SK-N-SH treated with all-trans-retinoic acid at 6 μM for 48 hours (cell line): Measurements from ENCODE around the gene PRTFDC1.
A peak's percentile ranks its signal among the peaks of the same experiment; 100 is the strongest.

ENCODE experiments used
- ATAC-seq: fragments of 200-7000 bp; cut with Tn5 transposase; 3 replicates; pipeline ENCODE4 v1.9.1; 2020; ENCODE audit warnings: mild to moderate bottlenecking, moderate library complexity
- ARNTL ChIP-seq: fragments of 450-650 bp; formaldehyde crosslinking; IDR thresholded peaks from 2 replicates; pipeline ENCODE4 v1.5.0; 2020; ENCODE audit warnings: low read depth, mild to moderate bottlenecking, moderate library complexity, borderline replicate concordance
- BACH2 ChIP-seq: fragments of 250-450 bp; sonication (Bioruptor Pico); IDR thresholded peaks from 2 replicates; pipeline ENCODE4 v1.9.0; 2021; ENCODE audit warnings: mild to moderate bottlenecking, borderline replicate concordance
- CSDC2 ChIP-seq: fragments of 250-450 bp; sonication (Bioruptor Pico); IDR thresholded peaks from 2 replicates; pipeline ENCODE4 v1.5.0; 2020; ENCODE audit warnings: mild to moderate bottlenecking, moderate library complexity
- ESRRG ChIP-seq: fragments of 250-450 bp; sonication (Bioruptor Pico); IDR thresholded peaks from 2 replicates; pipeline ENCODE4 v1.6.1; 2021; ENCODE audit warnings: mild to moderate bottlenecking
- GLIS3 ChIP-seq: fragments of 250-450 bp; sonication (Bioruptor Pico); IDR thresholded peaks from 2 replicates; pipeline ENCODE4 v1.5.0; 2020; ENCODE audit warnings: mild to moderate bottlenecking, moderate library complexity
- ISL1 ChIP-seq: fragments of 250-450 bp; sonication (Bioruptor Pico); IDR thresholded peaks from 2 replicates; pipeline ENCODE4 v2.1.2; 2022; ENCODE audit warnings: mild to moderate bottlenecking, moderate library complexity
- PPARA ChIP-seq: fragments of 250-450 bp; sonication (Bioruptor Pico); IDR thresholded peaks from 2 replicates; pipeline ENCODE4 v1.5.0; 2020; ENCODE audit warnings: mild to moderate bottlenecking, borderline replicate concordance
- RARB ChIP-seq: fragments of 250-450 bp; sonication (Bioruptor Pico); IDR thresholded peaks from 2 replicates; pipeline ENCODE4 v1.8.0; 2021; ENCODE audit warnings: mild to moderate bottlenecking, moderate library complexity
- SNAI2 ChIP-seq: fragments of 250-450 bp; sonication (Bioruptor Pico); IDR thresholded peaks from 2 replicates; pipeline ENCODE4 v1.5.0; 2020; ENCODE audit warnings: mild to moderate bottlenecking, moderate library complexity
- TOX ChIP-seq: fragments of 250-450 bp; sonication (Bioruptor Pico); IDR thresholded peaks from 2 replicates; pipeline ENCODE4 v1.8.0; 2021; ENCODE audit warnings: mild to moderate bottlenecking, moderate library complexity, borderline replicate concordance
- ZC3H10 ChIP-seq: fragments of 250-450 bp; sonication (Bioruptor Pico); IDR thresholded peaks from 2 replicates; pipeline ENCODE4 v1.5.1; 2021; ENCODE audit warnings: mild to moderate bottlenecking, moderate library complexity
- ZNF565 ChIP-seq: fragments of 450-650 bp; formaldehyde crosslinking; conservative IDR thresholded peaks from 2 replicates; pipeline ENCODE4 v1.5.0; 2020; ENCODE audit warnings: low read depth, mild to moderate bottlenecking, moderate library complexity
- ZNF70 ChIP-seq: fragments of 450-650 bp; formaldehyde crosslinking; IDR thresholded peaks from 2 replicates; pipeline ENCODE4 v1.5.0; 2020; ENCODE audit warnings: mild to moderate bottlenecking, moderate library complexity
- ZNF8 ChIP-seq: fragments of 450-650 bp; formaldehyde crosslinking; IDR thresholded peaks from 2 replicates; pipeline ENCODE4 v1.5.0; 2020; ENCODE audit warnings: mild to moderate bottlenecking, moderate library complexity
- TF ChIP-seq, protein P1 (sequence below): fragments of 250-450 bp; sonication (Bioruptor Pico); IDR thresholded peaks from 2 replicates; pipeline ENCODE4 v1.5.0; 2020; ENCODE audit warnings: mild to moderate bottlenecking, moderate library complexity
- TF ChIP-seq, protein P2 (sequence below): fragments of 250-450 bp; sonication (Bioruptor Pico); IDR thresholded peaks from 2 replicates; pipeline ENCODE4 v1.8.0; 2020; ENCODE audit warnings: mild to moderate bottlenecking, moderate library complexity, borderline replicate concordance
- TF ChIP-seq, protein P3 (sequence below): fragments of 250-450 bp; sonication (Bioruptor Pico); IDR thresholded peaks from 2 replicates; pipeline ENCODE4 v1.8.0; 2021; ENCODE audit warnings: low read depth, mild to moderate bottlenecking, moderate library complexity, borderline replicate concordance
- TF ChIP-seq, protein P4 (sequence below): fragments of 250-450 bp; sonication (Bioruptor Pico); IDR thresholded peaks from 2 replicates; pipeline ENCODE4 v1.5.1; 2021; ENCODE audit warnings: mild to moderate bottlenecking, moderate library complexity
- TF ChIP-seq, protein P5 (sequence below): fragments of 250-450 bp; sonication (Bioruptor Pico); IDR thresholded peaks from 2 replicates; pipeline ENCODE4 v1.5.1; 2020; ENCODE audit warnings: low read depth, mild to moderate bottlenecking, moderate library complexity

Gene PRTFDC1

DNA sequence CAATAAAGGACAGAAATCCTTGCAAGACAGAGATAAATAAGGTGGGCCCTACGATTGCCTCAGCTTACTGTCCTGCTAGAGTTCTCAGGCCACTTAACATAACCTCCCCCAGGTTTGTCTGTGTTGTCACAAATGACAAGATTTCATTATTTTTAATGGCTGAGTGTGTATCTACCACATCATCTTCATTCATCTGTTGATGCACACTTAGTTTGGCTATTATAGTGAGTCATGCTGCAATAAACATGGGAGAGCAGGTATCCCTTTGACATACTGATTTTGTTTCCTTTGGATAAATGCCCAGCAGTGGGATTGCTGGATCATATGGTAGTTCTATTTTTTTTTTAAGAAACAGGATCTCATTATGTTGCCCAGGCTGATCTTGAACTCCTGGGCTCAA is 60.6 kb downstream of the PRTFDC1 start (continued):
- TF ChIP-seq, protein P1, sequence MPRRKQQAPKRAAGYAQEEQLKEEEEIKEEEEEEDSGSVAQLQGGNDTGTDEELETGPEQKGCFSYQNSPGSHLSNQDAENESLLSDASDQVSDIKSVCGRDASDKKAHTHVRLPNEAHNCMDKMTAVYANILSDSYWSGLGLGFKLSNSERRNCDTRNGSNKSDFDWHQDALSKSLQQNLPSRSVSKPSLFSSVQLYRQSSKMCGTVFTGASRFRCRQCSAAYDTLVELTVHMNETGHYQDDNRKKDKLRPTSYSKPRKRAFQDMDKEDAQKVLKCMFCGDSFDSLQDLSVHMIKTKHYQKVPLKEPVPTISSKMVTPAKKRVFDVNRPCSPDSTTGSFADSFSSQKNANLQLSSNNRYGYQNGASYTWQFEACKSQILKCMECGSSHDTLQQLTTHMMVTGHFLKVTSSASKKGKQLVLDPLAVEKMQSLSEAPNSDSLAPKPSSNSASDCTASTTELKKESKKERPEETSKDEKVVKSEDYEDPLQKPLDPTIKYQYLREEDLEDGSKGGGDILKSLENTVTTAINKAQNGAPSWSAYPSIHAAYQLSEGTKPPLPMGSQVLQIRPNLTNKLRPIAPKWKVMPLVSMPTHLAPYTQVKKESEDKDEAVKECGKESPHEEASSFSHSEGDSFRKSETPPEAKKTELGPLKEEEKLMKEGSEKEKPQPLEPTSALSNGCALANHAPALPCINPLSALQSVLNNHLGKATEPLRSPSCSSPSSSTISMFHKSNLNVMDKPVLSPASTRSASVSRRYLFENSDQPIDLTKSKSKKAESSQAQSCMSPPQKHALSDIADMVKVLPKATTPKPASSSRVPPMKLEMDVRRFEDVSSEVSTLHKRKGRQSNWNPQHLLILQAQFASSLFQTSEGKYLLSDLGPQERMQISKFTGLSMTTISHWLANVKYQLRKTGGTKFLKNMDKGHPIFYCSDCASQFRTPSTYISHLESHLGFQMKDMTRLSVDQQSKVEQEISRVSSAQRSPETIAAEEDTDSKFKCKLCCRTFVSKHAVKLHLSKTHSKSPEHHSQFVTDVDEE (CRISPR knock-in tag) = peak; percentile 87; the same call in 1 of the 2 replicates
- TF ChIP-seq, all 23 proteins: peak for 14

DNA sequence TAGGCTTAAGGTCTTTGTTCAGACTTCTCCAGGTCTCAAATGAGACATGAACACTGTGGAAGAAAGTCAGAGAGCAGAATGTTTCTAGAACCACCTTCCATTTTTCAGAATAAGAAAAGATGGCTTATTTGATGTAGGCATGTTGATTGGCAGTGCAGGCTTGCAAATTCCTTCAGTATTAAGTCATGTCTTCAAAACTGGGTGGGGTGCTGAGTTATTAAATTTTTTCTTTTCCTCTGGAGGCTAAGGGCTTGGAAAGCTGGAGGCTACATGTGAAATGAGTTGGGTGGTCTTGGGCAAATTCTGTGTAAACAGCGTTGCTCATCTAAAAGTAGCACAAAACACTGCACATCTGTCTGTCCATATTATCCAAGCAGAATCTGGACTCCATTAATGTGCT is 62.8 kb downstream of the PRTFDC1 start:
- TF ChIP-seq TOX (CRISPR knock-in tag) (no peak), ZC3H10 (CRISPR knock-in tag) (no peak), ZNF565 (CRISPR knock-in tag) (no peak), BACH2 (CRISPR knock-in tag) (no peak), ZNF8 (CRISPR knock-in tag) (no peak), RARB (CRISPR knock-in tag) (no peak), ESRRG (CRISPR knock-in tag) (no peak), ARNTL (CRISPR knock-in tag) (no peak), CSDC2 (CRISPR knock-in tag) (no peak), GLIS3 (CRISPR knock-in tag) (no peak), ISL1 (no peak)
- TF ChIP-seq, protein P2, sequence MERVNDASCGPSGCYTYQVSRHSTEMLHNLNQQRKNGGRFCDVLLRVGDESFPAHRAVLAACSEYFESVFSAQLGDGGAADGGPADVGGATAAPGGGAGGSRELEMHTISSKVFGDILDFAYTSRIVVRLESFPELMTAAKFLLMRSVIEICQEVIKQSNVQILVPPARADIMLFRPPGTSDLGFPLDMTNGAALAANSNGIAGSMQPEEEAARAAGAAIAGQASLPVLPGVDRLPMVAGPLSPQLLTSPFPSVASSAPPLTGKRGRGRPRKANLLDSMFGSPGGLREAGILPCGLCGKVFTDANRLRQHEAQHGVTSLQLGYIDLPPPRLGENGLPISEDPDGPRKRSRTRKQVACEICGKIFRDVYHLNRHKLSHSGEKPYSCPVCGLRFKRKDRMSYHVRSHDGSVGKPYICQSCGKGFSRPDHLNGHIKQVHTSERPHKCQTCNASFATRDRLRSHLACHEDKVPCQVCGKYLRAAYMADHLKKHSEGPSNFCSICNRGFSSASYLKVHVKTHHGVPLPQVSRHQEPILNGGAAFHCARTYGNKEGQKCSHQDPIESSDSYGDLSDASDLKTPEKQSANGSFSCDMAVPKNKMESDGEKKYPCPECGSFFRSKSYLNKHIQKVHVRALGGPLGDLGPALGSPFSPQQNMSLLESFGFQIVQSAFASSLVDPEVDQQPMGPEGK (CRISPR knock-in tag) = no peak
- TF ChIP-seq, protein P3, sequence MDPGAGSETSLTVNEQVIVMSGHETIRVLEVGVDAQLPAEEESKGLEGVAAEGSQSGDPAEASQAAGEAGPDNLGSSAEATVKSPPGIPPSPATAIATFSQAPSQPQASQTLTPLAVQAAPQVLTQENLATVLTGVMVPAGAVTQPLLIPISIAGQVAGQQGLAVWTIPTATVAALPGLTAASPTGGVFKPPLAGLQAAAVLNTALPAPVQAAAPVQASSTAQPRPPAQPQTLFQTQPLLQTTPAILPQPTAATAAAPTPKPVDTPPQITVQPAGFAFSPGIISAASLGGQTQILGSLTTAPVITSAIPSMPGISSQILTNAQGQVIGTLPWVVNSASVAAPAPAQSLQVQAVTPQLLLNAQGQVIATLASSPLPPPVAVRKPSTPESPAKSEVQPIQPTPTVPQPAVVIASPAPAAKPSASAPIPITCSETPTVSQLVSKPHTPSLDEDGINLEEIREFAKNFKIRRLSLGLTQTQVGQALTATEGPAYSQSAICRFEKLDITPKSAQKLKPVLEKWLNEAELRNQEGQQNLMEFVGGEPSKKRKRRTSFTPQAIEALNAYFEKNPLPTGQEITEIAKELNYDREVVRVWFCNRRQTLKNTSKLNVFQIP (CRISPR knock-in tag) = no peak
- TF ChIP-seq, protein P1 (CRISPR knock-in tag) = no peak
- TF ChIP-seq, protein P4, sequence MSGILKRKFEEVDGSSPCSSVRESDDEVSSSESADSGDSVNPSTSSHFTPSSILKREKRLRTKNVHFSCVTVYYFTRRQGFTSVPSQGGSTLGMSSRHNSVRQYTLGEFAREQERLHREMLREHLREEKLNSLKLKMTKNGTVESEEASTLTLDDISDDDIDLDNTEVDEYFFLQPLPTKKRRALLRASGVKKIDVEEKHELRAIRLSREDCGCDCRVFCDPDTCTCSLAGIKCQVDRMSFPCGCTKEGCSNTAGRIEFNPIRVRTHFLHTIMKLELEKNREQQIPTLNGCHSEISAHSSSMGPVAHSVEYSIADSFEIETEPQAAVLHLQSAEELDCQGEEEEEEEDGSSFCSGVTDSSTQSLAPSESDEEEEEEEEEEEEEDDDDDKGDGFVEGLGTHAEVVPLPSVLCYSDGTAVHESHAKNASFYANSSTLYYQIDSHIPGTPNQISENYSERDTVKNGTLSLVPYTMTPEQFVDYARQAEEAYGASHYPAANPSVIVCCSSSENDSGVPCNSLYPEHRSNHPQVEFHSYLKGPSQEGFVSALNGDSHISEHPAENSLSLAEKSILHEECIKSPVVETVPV (CRISPR knock-in tag) = no peak
- TF ChIP-seq, all 23 proteins: peak for 0

DNA sequence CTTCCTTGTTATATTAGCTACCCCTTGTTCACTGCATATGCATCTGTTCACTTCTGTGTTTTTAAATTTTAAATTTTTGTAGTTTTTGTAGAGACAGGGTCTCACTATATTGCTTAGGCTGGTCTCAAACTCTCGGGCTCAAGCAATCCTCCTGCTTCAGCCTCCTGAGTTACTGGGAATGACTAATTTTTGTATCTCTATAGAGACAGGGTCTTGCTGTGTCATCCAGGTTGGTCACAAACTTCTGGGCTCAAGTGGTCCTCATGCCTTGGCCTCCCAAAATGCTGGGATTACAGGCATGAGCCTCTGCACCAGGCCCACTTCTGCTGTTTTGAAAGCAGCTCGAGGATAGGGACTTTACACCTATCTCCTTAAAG is 64.6 kb downstream of the PRTFDC1 start:
- ATAC-seq = no peak
- TF ChIP-seq ZNF8 (CRISPR knock-in tag) (no peak), BACH2 (CRISPR knock-in tag) (no peak), SNAI2 (CRISPR knock-in tag) (no peak), ZNF70 (no peak), PPARA (no peak)
- TF ChIP-seq, protein P2 (CRISPR knock-in tag) = no peak
- TF ChIP-seq, protein P5, sequence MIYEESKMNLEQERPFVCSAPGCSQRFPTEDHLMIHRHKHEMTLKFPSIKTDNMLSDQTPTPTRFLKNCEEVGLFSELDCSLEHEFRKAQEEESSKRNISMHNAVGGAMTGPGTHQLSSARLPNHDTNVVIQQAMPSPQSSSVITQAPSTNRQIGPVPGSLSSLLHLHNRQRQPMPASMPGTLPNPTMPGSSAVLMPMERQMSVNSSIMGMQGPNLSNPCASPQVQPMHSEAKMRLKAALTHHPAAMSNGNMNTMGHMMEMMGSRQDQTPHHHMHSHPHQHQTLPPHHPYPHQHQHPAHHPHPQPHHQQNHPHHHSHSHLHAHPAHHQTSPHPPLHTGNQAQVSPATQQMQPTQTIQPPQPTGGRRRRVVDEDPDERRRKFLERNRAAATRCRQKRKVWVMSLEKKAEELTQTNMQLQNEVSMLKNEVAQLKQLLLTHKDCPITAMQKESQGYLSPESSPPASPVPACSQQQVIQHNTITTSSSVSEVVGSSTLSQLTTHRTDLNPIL (CRISPR knock-in tag) = no peak
- TF ChIP-seq, protein P4 (CRISPR knock-in tag) = no peak

More for the DNA sequence above, 62.8 kb downstream of the PRTFDC1 start:
- ATAC-seq = no peak
